COLO668 (cell line): ENCODE data around the gene ZNF488.

ENCODE experiments used
- DNase-seq: peaks from one replicate; lab custom pipeline; 2025; ENCODE audit not compliant: unreplicated experiment; lab: John Stamatoyannopoulos, UW

The ZNF488 gene

DNA sequence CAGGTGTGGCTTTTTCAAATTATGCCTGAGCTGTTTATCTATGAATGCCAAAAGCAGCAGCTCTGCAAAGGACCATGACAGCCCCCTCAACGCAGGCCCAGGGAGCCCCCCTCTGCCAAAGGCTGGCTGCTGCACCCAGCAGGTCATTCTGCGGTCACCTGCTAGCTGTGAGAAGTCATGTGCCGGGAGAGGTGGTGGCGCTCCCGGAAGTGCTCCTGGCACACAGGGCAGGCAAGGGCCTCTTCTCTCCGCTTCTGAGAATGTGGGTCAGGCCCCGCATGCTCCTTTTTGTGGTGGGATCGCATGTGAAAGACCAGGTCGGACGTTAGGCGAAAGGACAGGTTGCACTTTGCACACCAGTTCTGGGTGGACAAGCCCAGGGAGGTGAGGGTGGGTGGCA is 16.4 kb downstream of the ZNF488 start:
- DNase-seq: no peak

DNA sequence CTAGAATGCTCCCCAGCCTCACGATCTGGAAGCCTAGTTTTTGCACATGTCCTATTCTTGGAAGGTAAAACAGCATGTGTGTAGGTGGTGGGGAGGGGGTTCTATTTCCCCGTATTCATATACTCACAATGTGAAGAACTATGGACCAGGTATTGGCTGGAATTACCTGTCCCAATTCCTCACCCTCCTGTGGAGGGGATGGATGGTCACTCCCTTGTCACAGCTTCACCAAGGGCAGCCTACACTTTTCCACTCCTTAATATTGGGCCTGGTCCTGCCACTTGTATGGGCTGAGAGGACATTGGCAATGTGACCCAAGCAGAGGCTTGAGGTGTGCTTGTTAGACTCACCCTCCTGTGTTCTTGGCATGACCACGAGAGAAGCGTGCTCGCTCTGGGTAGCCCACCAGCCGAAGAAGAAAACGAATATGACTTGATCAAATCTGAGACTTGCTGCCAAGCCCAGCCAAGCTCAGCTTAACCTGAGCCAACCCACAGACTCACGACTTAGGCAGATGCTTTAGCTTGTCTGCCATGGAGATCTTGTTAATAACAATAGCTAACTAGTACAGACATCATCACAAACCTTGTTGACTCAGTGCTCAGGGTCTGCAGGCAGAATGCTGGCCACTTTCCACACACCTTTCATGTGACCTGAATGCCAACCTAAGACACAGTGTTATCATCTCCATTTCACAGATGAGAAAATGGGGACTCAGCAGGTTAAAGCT is 17.2 kb downstream of the ZNF488 start:
- no peak for DNase-seq

DNA sequence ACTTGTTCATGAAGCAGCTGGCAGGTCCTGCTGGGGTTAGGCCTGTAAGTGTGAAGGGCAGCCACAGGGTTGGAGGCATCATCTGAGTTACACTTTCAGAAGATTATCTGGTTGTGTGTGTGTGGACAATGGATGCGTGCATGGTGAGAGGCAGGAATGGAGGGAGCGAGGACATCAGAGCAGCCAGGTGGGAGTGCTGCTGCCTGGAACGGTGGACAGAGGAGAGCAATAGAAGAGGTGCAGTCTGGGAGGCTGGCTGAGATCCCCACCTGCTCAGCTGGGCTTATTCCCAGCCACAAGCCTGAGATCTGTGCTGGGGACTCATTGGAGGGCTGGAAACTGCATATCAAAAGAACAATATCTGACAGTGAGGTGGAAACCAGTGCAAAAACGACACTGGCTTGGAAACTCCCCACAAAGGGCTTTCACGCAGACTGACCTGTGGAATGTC is 17.9 kb downstream of the ZNF488 start:
- no peak for DNase-seq

DNA sequence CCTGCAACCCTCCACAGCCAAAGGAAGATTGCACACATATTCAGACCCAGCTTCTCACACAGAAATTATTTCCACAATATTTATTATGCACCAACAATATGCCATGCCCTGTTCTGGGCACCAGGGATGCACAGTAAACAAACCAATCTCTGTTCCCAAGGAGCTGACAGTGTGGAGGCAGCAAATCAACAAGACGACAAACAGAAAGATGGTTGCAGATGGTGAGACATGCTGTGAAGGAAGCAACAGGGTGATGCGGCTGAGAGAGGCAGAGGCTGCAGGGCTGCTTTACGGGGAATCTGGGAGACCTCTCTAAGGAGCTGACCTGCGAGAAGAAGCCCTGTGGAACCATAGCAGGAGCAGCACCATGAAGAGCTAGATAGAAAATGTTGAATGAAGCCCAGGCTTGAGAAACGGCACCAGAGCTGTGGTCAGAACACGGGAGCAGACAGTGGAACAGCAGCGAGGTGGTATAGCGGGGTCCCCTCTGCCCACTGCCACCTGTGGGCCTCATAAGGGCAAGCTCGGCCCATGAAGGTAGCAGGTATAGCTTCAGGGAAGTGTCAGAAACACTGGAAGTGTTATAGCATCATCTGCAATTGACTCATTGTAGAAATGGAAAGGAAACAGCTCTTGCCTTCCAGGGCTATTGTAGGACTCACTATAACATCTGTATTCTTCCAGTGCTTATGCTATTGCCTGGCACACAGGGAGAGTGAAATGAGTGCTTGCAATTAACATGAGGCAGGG is 18.5 kb downstream of the ZNF488 start:
- DNase-seq: no peak

DNA sequence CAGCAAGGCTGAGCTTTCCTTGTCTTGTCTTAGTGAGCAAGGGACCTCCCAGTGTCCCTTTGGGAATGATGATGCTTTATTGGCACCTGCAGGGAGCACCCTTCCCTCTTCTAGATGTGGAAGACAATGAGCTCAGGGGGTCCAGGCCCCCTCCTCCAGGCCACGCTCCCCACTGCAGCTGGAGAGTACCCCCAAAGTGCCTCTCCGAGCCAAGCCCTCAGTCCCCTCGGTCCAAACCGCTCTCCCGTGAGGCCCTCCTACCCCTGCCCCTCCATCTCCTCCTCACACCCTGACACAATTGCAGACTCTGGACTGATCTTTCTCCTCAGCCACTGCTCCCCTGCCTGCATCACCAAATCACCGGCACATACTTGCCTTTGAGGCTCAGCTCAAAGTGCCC is 19.2 kb downstream of the ZNF488 start:
- DNase-seq: no peak

DNA sequence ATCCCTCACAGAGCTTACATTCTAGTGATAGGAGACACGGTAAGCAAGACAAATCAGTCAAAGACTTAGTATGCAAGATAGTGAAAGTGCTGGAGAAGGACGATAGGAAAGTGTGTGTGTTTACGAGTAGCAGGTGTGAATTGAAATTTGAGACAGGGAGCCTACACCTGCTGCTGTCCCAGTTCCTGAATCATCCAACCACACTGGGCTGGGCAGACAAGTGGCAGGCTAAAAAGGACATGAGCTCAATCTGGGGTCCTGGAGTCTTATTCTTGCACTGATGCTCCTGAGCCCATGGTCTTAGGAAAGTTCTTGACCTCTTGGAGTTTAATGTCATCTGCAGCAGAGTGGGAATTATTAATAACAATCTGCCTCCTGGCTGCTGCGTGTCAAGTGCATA is 19.7 kb downstream of the ZNF488 start:
- DNase-seq: peak; percentile 54

DNA sequence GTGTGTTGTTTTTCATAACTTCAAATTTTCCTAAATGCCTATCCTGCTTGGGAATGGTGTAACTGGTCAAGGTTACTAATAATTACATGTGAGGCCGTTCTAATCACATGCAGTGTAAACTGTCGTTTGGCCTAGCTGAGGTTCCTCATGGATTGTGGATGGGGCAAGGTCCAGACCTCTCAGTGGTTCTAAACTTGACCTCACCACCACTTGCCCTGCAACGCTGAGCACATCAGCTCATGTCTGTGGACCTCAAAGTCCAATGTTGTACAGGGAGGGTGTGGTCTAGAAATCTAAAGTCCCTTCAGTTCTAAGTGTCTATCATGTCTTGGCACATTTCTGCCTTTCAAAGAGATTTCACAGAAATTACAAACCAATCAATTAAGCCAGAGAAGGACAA is 20.3 kb downstream of the ZNF488 start:
- DNase-seq: no peak

DNA sequence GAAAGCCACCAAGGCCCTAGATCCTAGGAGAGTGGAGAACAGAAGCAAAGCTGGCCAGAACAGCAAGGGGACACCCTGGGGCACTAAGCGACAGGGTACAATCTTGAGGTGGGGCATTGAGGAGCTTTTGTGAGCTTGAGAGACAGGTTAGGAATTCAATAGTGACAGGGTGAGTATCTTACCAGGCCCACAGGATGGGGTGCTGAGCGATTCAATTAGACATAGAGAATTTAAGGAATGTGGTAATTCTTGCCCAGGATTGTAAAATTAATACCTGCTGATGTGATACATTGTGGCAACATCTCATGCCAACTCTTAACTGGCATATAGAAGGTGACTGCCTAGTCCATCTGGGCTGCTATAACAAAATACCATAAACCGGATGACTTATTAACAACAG is 21.9 kb downstream of the ZNF488 start:
- no peak for DNase-seq

DNA sequence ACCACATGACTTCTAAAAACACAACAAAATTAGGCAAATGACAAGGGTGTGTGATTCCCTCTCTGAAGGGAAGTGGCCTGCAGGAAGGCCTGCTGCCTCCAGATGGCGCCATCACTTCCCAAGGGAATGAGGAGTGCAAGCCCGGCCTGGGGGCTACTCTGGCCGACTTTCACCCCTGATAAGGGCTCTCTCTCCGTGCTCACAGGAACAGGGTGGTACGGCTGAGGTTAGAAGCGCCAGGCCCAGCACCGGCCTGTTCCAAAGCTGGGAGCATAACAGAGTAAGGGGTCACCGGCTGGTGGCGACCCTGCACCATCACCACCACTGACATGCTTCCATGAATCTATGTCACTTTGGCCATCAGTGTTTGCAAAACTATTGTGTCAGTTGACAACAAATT is 22.8 kb downstream of the ZNF488 start:
- DNase-seq: peak; percentile 40

DNA sequence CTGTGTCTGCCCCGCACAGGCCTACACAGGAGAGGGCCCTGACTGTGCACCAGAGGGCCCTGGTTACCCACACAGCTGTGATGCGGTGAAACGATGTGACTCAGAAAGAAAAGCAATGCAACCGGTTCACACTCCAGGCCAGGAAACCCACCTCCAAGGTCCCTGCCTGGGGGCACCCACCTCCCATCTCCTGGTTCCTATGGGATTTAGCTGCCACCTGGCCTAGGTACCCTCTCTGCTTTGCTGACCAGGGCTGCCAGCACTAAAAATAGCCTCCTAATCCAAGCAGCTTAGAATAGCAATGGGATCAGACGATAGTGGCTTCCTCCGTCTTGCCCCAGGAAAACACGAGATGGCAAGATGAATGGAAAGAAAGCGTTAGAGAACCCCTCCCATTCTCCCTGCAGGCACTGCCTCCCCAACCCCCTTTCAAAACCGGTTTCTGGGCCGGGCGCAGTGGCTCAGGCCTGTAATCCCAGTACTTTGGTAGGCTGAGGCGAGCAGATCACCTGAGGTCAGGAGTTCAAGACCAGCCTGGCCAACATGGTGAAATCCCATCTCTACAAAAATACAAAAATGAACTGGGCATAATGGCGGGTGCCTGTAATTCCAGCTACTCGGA is 23.6 kb downstream of the ZNF488 start:
- no peak for DNase-seq

DNA sequence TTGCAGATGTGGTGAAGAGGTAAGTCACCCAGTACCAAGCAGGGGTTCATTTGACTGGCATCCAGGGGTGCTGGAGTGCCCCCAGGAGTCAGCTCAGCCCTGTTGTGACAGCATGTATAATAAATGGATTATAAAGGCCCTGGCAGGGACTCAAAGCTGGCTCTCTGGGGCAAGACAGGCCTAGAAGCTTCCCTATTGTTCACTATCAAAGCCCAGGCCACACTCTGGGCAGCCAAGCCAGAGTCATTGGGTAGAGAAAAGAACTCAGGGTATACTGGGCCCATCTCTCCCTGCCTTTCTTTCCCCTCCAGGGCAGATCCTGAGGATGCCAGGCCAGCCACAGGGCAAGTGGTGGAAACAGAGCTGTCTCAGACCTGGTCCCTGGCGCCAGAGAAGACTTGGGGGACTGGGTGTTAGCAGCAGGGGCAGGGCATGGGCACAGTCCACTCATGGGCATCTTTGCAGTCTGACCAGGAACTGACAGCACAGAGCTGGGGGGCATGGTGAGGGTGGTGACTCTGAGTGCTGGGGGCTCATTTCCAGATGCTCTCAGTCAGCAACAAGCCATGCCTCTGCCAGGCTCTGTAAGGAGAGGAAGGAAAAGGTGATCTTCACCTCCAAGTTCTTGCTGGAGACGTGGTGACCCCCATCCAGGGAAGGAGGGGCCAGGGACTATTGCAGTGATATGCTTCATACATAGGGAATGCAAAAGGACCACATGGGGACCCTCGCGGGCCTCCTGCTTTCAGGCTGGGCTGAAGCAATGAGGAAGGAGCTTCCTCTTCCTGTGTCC is 24.3 kb downstream of the ZNF488 start:
- DNase-seq: no peak

DNA sequence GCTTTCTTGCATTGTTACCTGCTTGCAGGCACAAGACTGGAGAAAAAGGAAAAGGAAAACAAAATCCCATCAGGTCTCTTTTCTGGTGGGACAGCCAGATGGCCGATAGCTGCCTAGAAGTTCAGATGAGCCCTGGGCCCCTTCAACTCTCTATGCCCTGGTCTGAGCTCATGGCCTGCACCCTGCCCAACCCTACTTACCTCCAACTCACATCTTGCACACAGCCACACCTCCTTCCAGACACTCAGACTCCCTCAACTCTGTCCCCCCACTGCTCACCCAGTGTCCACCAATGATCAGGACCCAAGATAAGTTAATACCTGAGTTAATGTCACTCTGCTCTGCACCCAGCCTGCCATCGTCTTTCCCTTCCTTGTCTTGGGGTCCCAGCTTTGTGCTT is 25.0 kb downstream of the ZNF488 start:
- no peak for DNase-seq

DNA sequence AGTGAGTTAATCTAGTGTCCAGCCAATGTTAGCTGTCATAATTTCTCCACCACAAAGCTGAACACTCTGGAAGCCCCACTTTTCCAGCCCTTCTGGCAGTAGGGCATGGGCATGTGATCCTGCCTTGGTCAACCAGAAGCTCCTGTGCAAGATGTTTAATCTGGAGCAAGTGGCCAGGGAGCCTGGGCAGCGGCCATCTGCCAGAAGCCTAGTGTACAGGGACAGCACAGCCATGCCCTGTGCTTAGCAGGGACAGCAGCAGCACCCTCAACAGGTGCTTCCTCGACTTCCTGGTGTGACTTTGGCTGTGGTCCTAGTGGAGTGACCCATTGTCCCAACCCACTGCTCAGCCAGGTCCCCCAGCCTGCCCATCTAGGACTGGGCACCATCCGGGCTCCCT is 25.6 kb downstream of the ZNF488 start:
- no peak for DNase-seq

DNA sequence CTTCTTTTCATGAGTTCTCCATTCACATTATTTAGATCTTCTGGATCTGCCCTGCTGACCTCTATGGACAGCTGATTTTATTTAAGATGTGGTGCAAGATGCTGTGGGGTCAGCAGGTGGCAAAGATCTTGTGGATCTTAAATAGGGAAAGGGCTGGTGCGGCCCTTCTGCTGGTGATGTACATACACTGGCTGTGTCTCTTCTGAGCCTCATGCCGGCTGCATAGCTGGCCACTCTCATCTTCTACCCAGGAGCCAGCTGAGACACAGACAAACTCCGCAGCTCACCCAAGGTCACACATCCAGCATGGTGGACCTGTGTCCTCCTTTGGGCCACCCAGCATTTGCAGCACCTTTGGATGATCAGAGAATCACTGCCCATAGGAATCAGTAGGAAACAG is 26.2 kb downstream of the ZNF488 start:
- no peak for DNase-seq

DNA sequence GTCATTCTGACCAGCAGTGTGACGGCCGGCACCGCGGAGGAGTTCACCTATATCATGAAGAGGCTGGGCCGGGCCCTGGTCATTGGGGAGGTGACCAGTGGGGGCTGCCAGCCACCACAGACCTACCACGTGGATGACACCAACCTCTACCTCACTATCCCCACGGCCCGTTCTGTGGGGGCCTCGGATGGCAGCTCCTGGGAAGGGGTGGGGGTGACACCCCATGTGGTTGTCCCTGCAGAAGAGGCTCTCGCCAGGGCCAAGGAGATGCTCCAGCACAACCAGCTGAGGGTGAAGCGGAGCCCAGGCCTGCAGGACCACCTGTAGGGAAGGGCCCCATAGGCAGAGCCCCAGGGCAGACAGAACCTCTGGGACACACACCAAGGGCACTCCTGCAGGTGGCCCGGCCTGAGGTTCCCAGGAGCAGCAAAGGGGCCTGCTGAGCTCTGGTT is 26.9 kb downstream of the ZNF488 start:
- no peak for DNase-seq

DNA sequence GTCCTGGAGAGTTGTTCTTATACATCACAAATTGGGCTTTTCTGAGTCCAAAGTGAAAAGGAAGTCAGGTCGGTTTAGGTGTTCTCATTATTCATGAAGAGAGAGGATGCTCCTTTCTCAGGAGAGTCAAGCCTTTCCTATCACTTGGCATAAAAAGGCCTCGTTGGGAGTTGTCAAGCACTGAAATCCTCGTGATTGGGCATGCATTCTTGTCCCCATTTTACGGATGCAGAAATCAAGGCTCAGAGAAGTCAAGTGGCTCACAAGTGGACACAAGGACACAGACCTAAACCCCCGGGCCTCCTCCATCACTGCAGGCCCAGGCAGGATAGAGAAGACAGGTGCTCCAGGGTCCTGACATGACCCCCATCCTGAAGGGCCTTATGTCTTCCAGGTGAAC is 27.4 kb downstream of the ZNF488 start:
- no peak for DNase-seq

DNA sequence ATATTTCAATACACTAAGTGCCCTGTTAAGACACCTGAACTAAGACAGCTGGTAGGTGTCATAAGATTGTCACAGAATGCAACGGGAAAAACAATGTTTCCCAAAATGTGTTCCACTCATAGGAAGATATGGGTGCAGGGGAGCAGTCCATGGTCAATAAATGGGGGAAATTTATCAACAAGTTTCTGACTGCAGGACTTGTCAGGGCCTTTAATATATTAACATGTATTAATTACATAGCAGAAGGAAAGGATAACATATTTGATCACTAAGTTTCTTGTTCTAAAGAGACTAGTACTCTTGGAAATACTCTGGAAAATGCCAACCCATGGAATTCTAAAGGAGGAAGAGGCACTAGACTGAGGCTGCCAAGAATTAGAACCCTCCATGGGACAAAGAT is 29.2 kb downstream of the ZNF488 start:
- no peak for DNase-seq

DNA sequence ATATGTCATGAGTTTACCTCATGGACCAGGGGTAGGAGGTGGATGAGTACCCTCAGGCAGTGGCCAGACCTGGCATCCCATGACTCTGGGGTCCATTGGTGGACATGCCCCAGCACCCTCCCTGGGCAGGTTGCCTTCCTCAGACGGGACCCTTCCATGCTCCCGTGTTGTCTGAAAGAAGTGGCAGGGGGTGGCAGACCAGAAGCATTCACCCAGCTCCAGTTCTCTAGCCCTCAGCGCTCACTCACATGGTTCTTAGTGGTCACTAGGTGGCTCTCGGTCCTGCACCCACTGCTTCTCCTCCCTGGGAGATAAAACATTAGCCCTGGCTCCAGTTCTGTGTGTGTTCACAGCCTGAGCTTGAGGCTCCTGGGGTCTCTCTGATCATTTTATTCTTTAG is 29.9 kb downstream of the ZNF488 start:
- peak; percentile 3 for DNase-seq

DNA sequence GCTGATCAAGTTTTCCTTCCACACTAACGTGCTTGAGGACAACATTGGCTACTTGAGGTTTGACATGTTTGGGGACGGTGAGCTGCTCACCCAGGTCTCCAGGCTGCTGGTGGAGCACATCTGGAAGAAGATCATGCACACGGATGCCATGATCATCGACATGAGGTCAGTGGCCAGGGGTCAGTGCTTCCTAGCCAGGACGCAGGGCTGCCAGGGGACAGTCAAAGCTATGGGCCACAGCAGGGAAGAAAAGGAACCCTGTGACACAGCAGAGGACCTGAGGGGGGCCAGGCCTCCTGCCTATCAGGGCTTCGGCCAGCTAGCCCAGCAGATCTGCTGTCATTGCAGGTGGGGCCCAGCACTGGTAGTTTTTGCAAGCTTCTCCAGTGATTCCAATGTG is 30.7 kb downstream of the ZNF488 start:
- DNase-seq: no peak

DNA sequence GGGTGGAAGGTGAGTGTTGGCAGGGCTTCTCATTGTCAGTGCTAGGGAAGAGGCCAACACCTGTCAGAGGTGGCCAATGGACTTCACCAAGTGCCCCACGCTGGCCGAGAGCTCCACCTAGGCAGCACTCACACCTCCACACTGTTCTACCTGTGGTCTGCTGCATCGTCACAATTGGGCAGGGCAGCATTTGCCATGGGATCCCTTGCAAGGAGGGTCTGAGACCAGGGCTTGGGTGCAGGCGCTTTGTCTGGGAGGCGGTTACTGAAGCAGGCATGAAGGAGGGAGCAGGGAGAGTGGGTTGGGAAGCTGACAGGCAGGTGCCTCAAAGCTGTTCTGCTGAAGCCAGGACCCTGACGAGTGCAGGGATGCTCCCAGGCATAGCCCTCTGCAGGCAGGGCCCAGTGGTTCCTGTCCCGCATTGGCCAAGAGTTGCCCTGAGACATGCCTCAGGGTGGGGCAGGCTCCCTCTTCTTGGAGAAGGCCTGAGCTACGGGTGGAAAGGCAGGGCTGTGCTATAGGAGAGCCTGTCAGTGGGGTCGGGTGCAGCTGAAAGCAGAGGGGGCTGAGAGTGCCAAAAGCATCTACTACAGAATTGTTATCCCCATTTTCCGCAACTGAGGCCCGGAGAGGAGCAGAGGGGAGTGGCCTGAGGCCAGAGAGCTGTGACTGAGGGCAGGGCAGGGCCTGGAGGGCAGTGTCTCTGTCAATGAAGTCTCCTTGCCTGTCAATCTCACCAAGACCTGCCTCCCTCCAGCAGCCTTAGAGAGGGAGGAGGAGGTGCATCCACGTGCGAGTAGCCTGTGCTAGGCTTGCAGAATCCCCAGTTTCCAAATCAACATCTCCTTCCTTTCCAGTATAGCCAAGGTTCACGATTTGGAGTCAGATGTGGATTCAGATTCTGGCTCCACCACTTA is 31.9 kb downstream of the ZNF488 start:
- no peak for DNase-seq
